ENCODE results near the gene CRHR1.

- TF ChIP-seq NFIC (IDR thresholded peaks at IDR 0.05) (no peak), MAX (IDR thresholded peaks at IDR 0.05) (no peak), EGR1 (IDR thresholded peaks at IDR 0.05) (no peak), TCF12 (IDR thresholded peaks at IDR 0.05; ENCODE audit: low read depth) (no peak), CREB1 (IDR thresholded peaks at IDR 0.05; ENCODE audit: low read depth) (no peak), EP300 (IDR thresholded peaks at IDR 0.05; ENCODE audit: borderline replicate concordance) (no peak)
- TF ChIP-seq, protein P1, sequence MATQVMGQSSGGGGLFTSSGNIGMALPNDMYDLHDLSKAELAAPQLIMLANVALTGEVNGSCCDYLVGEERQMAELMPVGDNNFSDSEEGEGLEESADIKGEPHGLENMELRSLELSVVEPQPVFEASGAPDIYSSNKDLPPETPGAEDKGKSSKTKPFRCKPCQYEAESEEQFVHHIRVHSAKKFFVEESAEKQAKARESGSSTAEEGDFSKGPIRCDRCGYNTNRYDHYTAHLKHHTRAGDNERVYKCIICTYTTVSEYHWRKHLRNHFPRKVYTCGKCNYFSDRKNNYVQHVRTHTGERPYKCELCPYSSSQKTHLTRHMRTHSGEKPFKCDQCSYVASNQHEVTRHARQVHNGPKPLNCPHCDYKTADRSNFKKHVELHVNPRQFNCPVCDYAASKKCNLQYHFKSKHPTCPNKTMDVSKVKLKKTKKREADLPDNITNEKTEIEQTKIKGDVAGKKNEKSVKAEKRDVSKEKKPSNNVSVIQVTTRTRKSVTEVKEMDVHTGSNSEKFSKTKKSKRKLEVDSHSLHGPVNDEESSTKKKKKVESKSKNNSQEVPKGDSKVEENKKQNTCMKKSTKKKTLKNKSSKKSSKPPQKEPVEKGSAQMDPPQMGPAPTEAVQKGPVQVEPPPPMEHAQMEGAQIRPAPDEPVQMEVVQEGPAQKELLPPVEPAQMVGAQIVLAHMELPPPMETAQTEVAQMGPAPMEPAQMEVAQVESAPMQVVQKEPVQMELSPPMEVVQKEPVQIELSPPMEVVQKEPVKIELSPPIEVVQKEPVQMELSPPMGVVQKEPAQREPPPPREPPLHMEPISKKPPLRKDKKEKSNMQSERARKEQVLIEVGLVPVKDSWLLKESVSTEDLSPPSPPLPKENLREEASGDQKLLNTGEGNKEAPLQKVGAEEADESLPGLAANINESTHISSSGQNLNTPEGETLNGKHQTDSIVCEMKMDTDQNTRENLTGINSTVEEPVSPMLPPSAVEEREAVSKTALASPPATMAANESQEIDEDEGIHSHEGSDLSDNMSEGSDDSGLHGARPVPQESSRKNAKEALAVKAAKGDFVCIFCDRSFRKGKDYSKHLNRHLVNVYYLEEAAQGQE (IDR thresholded peaks at IDR 0.05; ENCODE audit: low read depth), result no peak
Measured at GRCh38 chr17:45787044-45787443, 2.9 kb downstream of the CRHR1 start.

Measured in Ishikawa (cell line).